HepG2 (cell line): ENCODE results near the gene TRIM54.

Source experiments
- CTCF ChIP-seq: sonication (generic); formaldehyde crosslinking; IDR thresholded peaks from 2 replicates; pipeline ENCODE4 v1.5.0; 2020; ENCODE audit warnings: mild to moderate bottlenecking, missing genetic modification reagents, moderate library complexity
- KDM2A ChIP-seq: sonication (generic); formaldehyde crosslinking; IDR thresholded peaks from 2 replicates; pipeline ENCODE4 v1.4.0; 2020; ENCODE audit warnings: low read depth, missing genetic modification reagents, borderline replicate concordance
- KLF11 ChIP-seq: IDR thresholded peaks from 2 replicates; pipeline ENCODE4 v1.6.1; 2016; ENCODE audit warnings: missing compliant biosample characterization
- NR3C1 ChIP-seq: sonication (generic); formaldehyde crosslinking; IDR thresholded peaks from 2 replicates; pipeline ENCODE4 v1.4.0; 2020; ENCODE audit warnings: missing genetic modification reagents
- POLR2A ChIP-seq, 2 experiments: IDR thresholded peaks; 2 replicates each; pipeline ENCODE4 v1.6.1; 2011; ENCODE audit warnings: low read depth in 2 of 2, low read length in 2 of 2, mild to moderate bottlenecking in 1 of 2, moderate library complexity in 1 of 2; ENCODE audit not compliant: insufficient read depth in 1 of 2
- RERE ChIP-seq: IDR thresholded peaks from 2 replicates; pipeline ENCODE4 v1.6.1; 2016; ENCODE audit warnings: low read depth, missing genetic modification reagents, missing compliant biosample characterization
- TARDBP ChIP-seq: sonication (generic); formaldehyde crosslinking; IDR thresholded peaks from 2 replicates; pipeline ENCODE4 v1.8.0; 2022; ENCODE audit warnings: mild to moderate bottlenecking, missing genetic modification reagents
- THAP7 ChIP-seq: sonication (generic); formaldehyde crosslinking; IDR thresholded peaks from 2 replicates; pipeline ENCODE4 v1.8.1; 2023; ENCODE audit warnings: mild to moderate bottlenecking, missing genetic modification reagents
- U2AF1 ChIP-seq: fragments of 200-400 bp; formaldehyde crosslinking; optimal IDR thresholded peaks from 2 replicates; pipeline ENCODE3; 2017; ENCODE audit warnings: mild to moderate bottlenecking, low read depth, low read length
- ZFP1 ChIP-seq: IDR thresholded peaks from 2 replicates; pipeline ENCODE4 v1.6.1; 2016
- ZNF205 ChIP-seq: IDR thresholded peaks from 2 replicates; pipeline ENCODE4 v1.6.1; 2018; ENCODE audit warnings: missing biosample characterization, missing genetic modification reagents
- TF ChIP-seq, protein P1 (sequence below): sonication (generic); formaldehyde crosslinking; IDR thresholded peaks from 2 replicates; pipeline ENCODE4 v1.8.1; 2022; ENCODE audit warnings: low read depth, mild to moderate bottlenecking, missing genetic modification reagents
- TF ChIP-seq, protein P2 (sequence below): sonication (generic); formaldehyde crosslinking; IDR thresholded peaks from 2 replicates; pipeline ENCODE4 v1.5.0; 2020; ENCODE audit warnings: mild to moderate bottlenecking, missing genetic modification reagents, borderline replicate concordance
- TF ChIP-seq, protein P3 (sequence below): sonication (generic); formaldehyde crosslinking; IDR thresholded peaks from 2 replicates; pipeline ENCODE4 v1.4.0; 2020; ENCODE audit warnings: mild to moderate bottlenecking, missing genetic modification reagents

DNA sequence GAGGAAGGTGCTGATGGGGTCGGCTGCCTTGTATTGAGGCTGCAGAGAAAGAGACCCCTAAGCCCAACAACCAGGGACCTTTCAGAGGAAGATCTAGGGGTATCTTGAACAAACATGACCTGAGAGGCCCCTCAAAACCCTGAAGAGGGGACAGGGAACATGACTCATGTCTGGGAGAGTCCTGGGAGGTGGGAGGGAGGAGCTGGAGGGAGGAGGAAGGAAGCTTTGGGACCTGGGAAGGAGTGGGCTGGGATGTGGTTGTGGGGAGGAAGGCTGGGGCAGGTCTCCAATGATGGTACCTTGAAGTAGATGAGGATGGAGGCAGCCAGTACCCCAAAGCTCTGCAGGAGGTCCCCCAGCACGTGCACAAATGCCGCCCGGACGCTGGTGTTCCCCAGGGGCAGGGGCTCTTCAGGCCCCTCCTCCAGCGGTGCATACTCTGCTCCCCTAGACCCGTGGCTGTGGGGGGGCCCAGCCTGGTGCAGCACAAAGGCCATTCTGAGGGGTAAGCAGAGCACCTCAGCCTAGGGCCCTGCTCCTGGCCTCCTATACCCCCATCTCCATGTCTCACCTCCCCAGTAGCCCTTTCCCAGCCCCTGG is 25.3 kb upstream of the TRIM54 start:
- TF ChIP-seq ZNF205 (CRISPR knock-in tag) = no peak
- no peak for TF ChIP-seq ZFP1
- TF ChIP-seq POLR2A (IDR thresholded peaks at IDR 0.05; ENCODE audit: insufficient read depth in 1 of 2, low read depth in 2 of 2, low read length in 2 of 2) = no peak
- TF ChIP-seq TARDBP (CRISPR knock-in tag) = no peak
- TF ChIP-seq U2AF1 = no peak
- no peak for TF ChIP-seq RERE (CRISPR knock-in tag)
- TF ChIP-seq NR3C1 = no peak
- no peak for TF ChIP-seq KDM2A (CRISPR knock-in tag)
- TF ChIP-seq KLF11 = no peak
- TF ChIP-seq, protein P1, sequence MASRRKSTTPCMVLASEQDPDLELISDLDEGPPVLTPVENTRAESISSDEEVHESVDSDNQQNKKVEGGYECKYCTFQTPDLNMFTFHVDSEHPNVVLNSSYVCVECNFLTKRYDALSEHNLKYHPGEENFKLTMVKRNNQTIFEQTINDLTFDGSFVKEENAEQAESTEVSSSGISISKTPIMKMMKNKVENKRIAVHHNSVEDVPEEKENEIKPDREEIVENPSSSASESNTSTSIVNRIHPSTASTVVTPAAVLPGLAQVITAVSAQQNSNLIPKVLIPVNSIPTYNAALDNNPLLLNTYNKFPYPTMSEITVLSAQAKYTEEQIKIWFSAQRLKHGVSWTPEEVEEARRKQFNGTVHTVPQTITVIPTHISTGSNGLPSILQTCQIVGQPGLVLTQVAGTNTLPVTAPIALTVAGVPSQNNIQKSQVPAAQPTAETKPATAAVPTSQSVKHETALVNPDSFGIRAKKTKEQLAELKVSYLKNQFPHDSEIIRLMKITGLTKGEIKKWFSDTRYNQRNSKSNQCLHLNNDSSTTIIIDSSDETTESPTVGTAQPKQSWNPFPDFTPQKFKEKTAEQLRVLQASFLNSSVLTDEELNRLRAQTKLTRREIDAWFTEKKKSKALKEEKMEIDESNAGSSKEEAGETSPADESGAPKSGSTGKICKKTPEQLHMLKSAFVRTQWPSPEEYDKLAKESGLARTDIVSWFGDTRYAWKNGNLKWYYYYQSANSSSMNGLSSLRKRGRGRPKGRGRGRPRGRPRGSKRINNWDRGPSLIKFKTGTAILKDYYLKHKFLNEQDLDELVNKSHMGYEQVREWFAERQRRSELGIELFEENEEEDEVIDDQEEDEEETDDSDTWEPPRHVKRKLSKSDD (CRISPR knock-in tag) = no peak
- TF ChIP-seq CTCF (CRISPR knock-in tag) = no peak
- TF ChIP-seq, protein P2, sequence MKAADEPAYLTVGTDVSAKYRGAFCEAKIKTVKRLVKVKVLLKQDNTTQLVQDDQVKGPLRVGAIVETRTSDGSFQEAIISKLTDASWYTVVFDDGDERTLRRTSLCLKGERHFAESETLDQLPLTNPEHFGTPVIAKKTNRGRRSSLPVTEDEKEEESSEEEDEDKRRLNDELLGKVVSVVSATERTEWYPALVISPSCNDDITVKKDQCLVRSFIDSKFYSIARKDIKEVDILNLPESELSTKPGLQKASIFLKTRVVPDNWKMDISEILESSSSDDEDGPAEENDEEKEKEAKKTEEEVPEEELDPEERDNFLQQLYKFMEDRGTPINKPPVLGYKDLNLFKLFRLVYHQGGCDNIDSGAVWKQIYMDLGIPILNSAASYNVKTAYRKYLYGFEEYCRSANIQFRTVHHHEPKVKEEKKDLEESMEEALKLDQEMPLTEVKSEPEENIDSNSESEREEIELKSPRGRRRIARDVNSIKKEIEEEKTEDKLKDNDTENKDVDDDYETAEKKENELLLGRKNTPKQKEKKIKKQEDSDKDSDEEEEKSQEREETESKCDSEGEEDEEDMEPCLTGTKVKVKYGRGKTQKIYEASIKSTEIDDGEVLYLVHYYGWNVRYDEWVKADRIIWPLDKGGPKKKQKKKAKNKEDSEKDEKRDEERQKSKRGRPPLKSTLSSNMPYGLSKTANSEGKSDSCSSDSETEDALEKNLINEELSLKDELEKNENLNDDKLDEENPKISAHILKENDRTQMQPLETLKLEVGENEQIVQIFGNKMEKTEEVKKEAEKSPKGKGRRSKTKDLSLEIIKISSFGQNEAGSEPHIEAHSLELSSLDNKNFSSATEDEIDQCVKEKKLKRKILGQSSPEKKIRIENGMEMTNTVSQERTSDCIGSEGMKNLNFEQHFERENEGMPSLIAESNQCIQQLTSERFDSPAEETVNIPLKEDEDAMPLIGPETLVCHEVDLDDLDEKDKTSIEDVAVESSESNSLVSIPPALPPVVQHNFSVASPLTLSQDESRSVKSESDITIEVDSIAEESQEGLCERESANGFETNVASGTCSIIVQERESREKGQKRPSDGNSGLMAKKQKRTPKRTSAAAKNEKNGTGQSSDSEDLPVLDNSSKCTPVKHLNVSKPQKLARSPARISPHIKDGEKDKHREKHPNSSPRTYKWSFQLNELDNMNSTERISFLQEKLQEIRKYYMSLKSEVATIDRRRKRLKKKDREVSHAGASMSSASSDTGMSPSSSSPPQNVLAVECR (CRISPR knock-in tag) = no peak
- TF ChIP-seq THAP7 = no peak
- TF ChIP-seq, protein P3, sequence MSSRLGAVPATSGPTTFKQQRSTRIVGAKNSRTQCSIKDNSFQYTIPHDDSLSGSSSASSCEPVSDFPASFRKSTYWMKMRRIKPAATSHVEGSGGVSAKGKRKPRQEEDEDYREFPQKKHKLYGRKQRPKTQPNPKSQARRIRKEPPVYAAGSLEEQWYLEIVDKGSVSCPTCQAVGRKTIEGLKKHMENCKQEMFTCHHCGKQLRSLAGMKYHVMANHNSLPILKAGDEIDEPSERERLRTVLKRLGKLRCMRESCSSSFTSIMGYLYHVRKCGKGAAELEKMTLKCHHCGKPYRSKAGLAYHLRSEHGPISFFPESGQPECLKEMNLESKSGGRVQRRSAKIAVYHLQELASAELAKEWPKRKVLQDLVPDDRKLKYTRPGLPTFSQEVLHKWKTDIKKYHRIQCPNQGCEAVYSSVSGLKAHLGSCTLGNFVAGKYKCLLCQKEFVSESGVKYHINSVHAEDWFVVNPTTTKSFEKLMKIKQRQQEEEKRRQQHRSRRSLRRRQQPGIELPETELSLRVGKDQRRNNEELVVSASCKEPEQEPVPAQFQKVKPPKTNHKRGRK (CRISPR knock-in tag) = no peak
